AG04449 (cell line): ENCODE results near the gene DCST1.

Experiments used
- CTCF ChIA-PET: fragments of 350-600 bp; formaldehyde crosslinking; extraction: SDS; loops from one replicate; lab custom pipeline; 2021; ENCODE audit warnings: antibody characterized with exemption; lab: Yijun Ruan, JAX
- POLR2A ChIA-PET: fragments of 400-600, 350-600 bp; formaldehyde crosslinking; extraction: SDS; loops from one replicate; lab custom pipeline; 2020; ENCODE audit warnings: antibody characterized with exemption, inconsistent platforms; lab: Yijun Ruan, JAX
- DNase-seq: peaks from one replicate; pipeline ENCODE4 v3.0.0-alpha.2; 2010; ENCODE audit warnings: low read depth, low spot score
- H3K4me3 ChIP-seq: 2 replicates; pipeline ENCODE4 v1.5.1; 2011; ENCODE audit warnings: low read depth, mild to moderate bottlenecking, control low read depth, low read length
- CTCF ChIP-seq: IDR thresholded peaks from one replicate; pipeline ENCODE4 v1.5.1; 2011; ENCODE audit warnings: mild to moderate bottlenecking, moderate library complexity, low read length, control low read depth, inconsistent platforms; ENCODE audit not compliant: insufficient read depth; ENCODE audit errors: missing control alignments

DCST1 gene

GRCh38 chr1:155007251-155007828 lies 26.3 kb upstream of the DCST1 start:
- CTCF ChIA-PET, result interaction anchor here (0.8 to 17.2 kb wide), 6 partner anchors 8 to 78 kb away, joined by 3 to 244 read pairs (median 4); partner anchors contain the start of gene ADAM15
- H3K4me3 ChIP-seq, result no peak overlapping the region
- no peak for TF ChIP-seq CTCF
- POLR2A ChIA-PET, result no interaction called here
- no peak for DNase-seq

GRCh38 chr1:155008015-155008941 lies 25.3 kb upstream of the DCST1 start:
- no peak for TF ChIP-seq CTCF
- no peak overlapping the region for H3K4me3 ChIP-seq
- ChIA-PET CTCF (interaction anchor here (0.8 to 17.2 kb wide), 6 partner anchors 9 to 77 kb away, joined by 3 to 244 read pairs (median 4); partner anchors contain the start of genes ADAM15 and SHC1), POLR2A (no interaction called here)
- DNase-seq, result no peak

GRCh38 chr1:155009221-155009711 lies 24.4 kb upstream of the DCST1 start:
- no peak for TF ChIP-seq CTCF
- ChIA-PET CTCF (interaction anchor here (1.2 to 17.2 kb wide), 3 partner anchors 10 to 76 kb away, joined by 3 to 244 read pairs (median 7); partner anchors contain the start of gene SHC1), POLR2A (interaction anchor here (0.7 kb wide), 1 partner anchor 15 kb away, joined by 4 read pairs; the partner anchor contains the start of gene LENEP)
- no peak overlapping the region for H3K4me3 ChIP-seq
- no peak for DNase-seq

GRCh38 chr1:155009742-155010141 lies 23.9 kb upstream of the DCST1 start:
- POLR2A ChIA-PET, result interaction anchor here (0.7 kb wide), 1 partner anchor 16 kb away, joined by 4 read pairs; the partner anchor contains the start of gene LENEP
- CTCF ChIA-PET, result interaction anchor here (1.3 to 17.2 kb wide), 3 partner anchors 9 to 82 kb away, joined by 3 to 244 read pairs (median 3); no protein-coding TSS in a partner anchor
- no peak overlapping the region for H3K4me3 ChIP-seq

GRCh38 chr1:155010211-155010918 lies 23.3 kb upstream of the DCST1 start:
- CTCF ChIA-PET, result interaction anchor here (0.6 to 1.4 kb wide), 5 partner anchors 10 to 81 kb away, joined by 3 to 8 read pairs (median 3); no protein-coding TSS in a partner anchor
- no peak overlapping the region for H3K4me3 ChIP-seq
- no peak for TF ChIP-seq CTCF
- POLR2A ChIA-PET, result no interaction called here
- no peak for DNase-seq

More at GRCh38 chr1:155009742-155010141, 23.9 kb upstream of the DCST1 start:
- no peak for DNase-seq
- no peak for TF ChIP-seq CTCF
